Measurements from ENCODE around the gene B4GALNT3. TPM values are rescaled to one million over a fixed set of nuclear protein-coding genes. Genes with fewer than 3 reads are reported as not detected.

B4GALNT3 gene
- total RNA-seq, 2 donors from 2014 or later = 19.3 to 29.0 TPM

GRCh38 chr12:496736-497135 lies 37.0 kb downstream of the B4GALNT3 start:
- no peak for TF ChIP-seq CTCF (IDR thresholded peaks at IDR 0.05)
- no peaks in the 10 kb centered on the region for H3K27me3 ChIP-seq
- no peaks in the 10 kb centered on the region for H3K36me3 ChIP-seq
- H3K4me1 ChIP-seq = peaks cover 0 to 16% of the 10 kb centered on the region in 2 donors
- no peak overlapping the region for H3K4me3 ChIP-seq
- no peaks in the 10 kb centered on the region for H3K9me3 ChIP-seq
- no peak for DNase-seq (ENCODE audit: low spot score)
- H3K27ac ChIP-seq = no peak overlapping the region

GRCh38 chr12:497501-498160 lies 37.9 kb downstream of the B4GALNT3 start:
- H3K27me3 ChIP-seq = no peaks in the 10 kb centered on the region
- no peak for TF ChIP-seq CTCF (IDR thresholded peaks at IDR 0.05)
- H3K9me3 ChIP-seq = no peaks in the 10 kb centered on the region
- H3K4me3 ChIP-seq = no peak overlapping the region
- DNase-seq (ENCODE audit: low spot score) = peak; percentile 38
- no peaks in the 10 kb centered on the region for H3K36me3 ChIP-seq
- H3K27ac ChIP-seq = peak overlapping the region; percentile 49 to 70
- peaks cover 0 to 25% of the 10 kb centered on the region in 2 donors for H3K4me1 ChIP-seq

DNA sequence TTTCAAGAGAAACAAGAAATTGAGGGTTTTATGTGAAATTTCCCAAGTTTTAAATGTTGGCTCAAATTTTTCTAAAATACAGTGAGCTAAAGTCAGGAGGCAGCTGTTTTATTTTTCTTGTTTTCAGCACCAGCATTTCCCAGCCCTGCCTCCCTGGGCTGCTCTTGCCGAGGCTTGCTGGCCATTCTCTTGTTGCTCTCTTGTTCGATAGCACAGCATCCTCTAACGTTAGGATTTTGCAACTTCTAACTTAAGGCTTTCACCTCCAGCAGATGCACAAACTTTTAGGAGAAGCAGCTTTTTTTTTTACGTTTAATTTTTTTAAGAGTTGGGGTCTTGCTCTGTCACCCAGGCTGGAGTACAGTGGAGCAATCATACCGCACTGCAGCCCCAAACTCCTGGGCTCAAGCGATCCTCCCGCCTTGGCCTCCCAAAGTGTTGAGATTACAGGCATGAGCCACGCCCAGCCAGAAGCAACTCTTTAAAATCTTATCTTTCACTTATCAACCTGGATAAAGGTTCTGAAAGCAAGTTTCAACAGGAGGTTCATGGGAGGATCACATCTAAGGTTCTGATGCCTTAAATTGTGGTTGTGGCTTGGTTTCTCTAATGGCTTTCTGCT lies 40.2 kb downstream of the B4GALNT3 start:
- Histone ChIP-seq H3K27me3 (no peaks in the 10 kb centered on the region), H3K9me3 (no peaks in the 10 kb centered on the region), H3K27ac (peak overlapping the region; percentile 70), H3K4me3 (no peak overlapping the region), H3K36me3 (no peaks in the 10 kb centered on the region), H3K4me1 (peaks cover 0 to 29% of the 10 kb centered on the region in 2 donors)
- peak; percentile 37 to 69 for TF ChIP-seq CTCF (IDR thresholded peaks at IDR 0.05)
- peak; percentile 81 for DNase-seq (ENCODE audit: low spot score)

DNA sequence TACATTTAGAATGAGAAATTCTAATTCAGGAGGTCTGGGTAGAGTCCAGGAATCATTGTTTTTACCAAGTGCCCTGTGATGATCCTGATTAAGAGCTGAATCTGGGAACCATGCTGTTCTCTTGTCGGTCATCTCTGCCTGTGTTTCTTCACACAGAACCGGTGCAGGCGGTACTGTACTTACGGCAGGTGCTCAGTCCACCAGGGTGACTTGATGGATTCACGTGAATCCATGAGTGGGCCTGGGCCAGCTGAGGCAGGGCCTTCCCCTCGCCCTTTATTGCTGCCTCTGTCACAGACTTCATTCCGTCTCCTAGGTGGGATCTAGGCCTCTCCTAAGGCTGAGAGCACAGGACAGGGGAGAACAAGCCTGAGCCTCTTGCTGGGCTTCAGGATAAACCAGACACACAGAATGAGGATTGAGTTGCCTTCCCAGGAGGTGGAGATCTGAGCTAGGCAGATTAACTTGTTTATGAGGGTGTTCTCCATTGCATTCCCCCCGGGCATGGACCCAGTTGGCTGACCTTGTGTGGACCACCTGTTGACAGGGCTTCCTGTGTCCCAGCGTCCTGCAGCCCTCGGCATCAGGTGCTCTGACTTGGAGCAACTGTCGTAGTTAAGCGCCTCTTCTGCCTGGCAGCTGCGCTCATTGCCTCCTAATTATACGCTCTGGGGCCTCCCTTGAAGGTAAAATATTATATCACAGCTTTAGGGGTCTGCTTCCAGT lies 42.1 kb downstream of the B4GALNT3 start:
- Histone ChIP-seq H3K9me3 (no peaks in the 10 kb centered on the region), H3K27ac (peak overlapping the region; percentile 70 to 71), H3K4me3 (no peak overlapping the region), H3K36me3 (no peaks in the 10 kb centered on the region), H3K4me1 (peaks cover 0 to 31% of the 10 kb centered on the region in 2 donors), H3K27me3 (no peaks in the 10 kb centered on the region)
- DNase-seq (ENCODE audit: low spot score) = no peak
- no peak for TF ChIP-seq CTCF (IDR thresholded peaks at IDR 0.05)

DNA sequence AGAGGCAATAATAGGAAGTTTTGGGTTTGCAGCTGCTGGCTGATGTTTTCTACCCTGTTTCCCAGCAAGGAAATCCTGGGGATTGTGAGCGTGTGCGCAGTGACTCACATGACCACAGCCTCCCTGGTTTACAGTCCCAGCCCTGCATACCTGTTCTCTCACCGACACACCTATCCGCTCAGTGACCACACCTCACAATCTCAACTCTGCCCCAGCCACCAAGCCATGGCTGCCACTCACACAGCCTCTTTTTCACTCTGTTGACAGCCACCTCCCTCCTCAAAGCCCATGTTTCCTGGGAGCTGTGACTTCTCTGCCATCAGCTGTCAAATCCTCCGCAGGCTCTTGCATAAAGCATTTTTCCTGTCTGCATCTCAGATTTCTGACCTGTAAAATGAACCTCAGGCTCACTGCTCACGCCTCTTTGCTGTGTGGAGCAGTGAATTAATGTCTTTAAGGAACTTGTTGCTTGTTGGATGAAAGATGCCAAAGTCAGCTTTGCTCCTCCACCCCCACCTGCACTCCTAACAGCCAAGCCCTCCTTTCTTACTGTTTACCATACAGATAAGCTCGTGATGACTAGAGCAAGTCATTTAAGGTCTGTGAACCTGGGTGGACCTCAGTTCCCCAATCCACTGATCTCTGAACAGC lies 43.5 kb downstream of the B4GALNT3 start:
- no peak for DNase-seq (ENCODE audit: low spot score)
- no peaks in the 10 kb centered on the region for H3K36me3 ChIP-seq
- H3K27ac ChIP-seq = peak overlapping the region; percentile 70 to 71
- H3K27me3 ChIP-seq = no peaks in the 10 kb centered on the region
- TF ChIP-seq CTCF (IDR thresholded peaks at IDR 0.05) = no peak
- H3K4me3 ChIP-seq = no peak overlapping the region
- H3K4me1 ChIP-seq = peaks cover 0 to 36% of the 10 kb centered on the region in 2 donors
- no peaks in the 10 kb centered on the region for H3K9me3 ChIP-seq

Data from right atrium auricular region (tissue), 2 donors.